Breast epithelium (tissue), 4 donors: ENCODE measurements around the gene TNS3. TPM values are rescaled to one million over a fixed set of nuclear protein-coding genes. Genes with fewer than 3 reads are reported as not detected.

Experiments used
- DNase-seq, 2 donors: peaks; one replicate each; pipeline ENCODE4 v3.0.0-alpha.2; 2019; ENCODE audit warnings: low spot score in 2 of 2
- H3K27ac ChIP-seq, 2 donors: fragments of 200-600 bp; sonication (generic) in 1 of 2; one replicate each; pipeline ENCODE4 v1.5.1; 2016 to 2019; ENCODE audit warnings: mild to moderate bottlenecking in 1 of 2
- H3K27me3 ChIP-seq, 2 donors: fragments of 200-600 bp; sonication (generic) in 1 of 2; one replicate each; pipeline versions ENCODE4 v1.5.1 to v1.6.0; 2017 to 2019; ENCODE audit warnings: control low read depth in 1 of 2, mild to moderate bottlenecking in 1 of 2
- H3K36me3 ChIP-seq: fragments of 200-600 bp; one replicate; pipeline ENCODE4 v1.5.1; 2019
- H3K4me1 ChIP-seq, 2 donors: fragments of 200-600 bp; sonication (generic); one replicate each; pipeline ENCODE4 v1.5.1; 2016 to 2019; ENCODE audit warnings: control low read depth in 1 of 2
- H3K4me3 ChIP-seq, 3 donors: fragments of 200-600 bp; sonication (generic); 1 replicate in 2 of 3; 2 replicates in 1 of 3; pipeline ENCODE4 v1.5.1; 2016 to 2019; ENCODE audit warnings: mild to moderate bottlenecking in 3 of 3, moderate library complexity in 2 of 3
- H3K9me3 ChIP-seq, 2 donors: fragments of 200-600 bp; sonication (generic) in 1 of 2; one replicate each; pipeline ENCODE4 v1.5.1; 2016 to 2019; ENCODE audit warnings: control low read depth in 1 of 2
- CTCF ChIP-seq, 3 donors: fragments of 450-650 bp; IDR thresholded peaks; one replicate each; pipeline ENCODE4 v1.5.1; 2016 to 2017; ENCODE audit warnings: antibody characterized with exemption in 3 of 3, mild to moderate bottlenecking in 3 of 3, moderate library complexity in 3 of 3
- POLR2A ChIP-seq: fragments of 450-650 bp; IDR thresholded peaks from one replicate; pipeline ENCODE4 v1.6.1; 2016; ENCODE audit warnings: antibody characterized with exemption, mild to moderate bottlenecking, moderate library complexity
- POLR2AphosphoS5 ChIP-seq, 3 donors: sonication (generic); formaldehyde crosslinking; IDR thresholded peaks; one replicate each; pipeline ENCODE4 v1.6.1; 2017; ENCODE audit warnings: antibody characterized with exemption in 3 of 3
- intact Hi-C: fragments of 100-400 bp; cut with DNase I; formaldehyde crosslinking; loops from one replicate; pipeline ENCODE4 v1.15.1; 2023; ENCODE audit warnings: low total_unique reads
- total RNA-seq, 3 donors: library from RNA; depleted of rRNA; stranded (reverse); fragments of >200 nt; gene quantifications; one replicate each; pipeline ENCODE4 v1.1.0, GENCODE V29; 2016

TNS3 gene
- total RNA-seq, 3 donors from 2014 or later, result 41.0 to 78.1 (median 56.2) TPM

- H3K9me3 ChIP-seq, result no peaks in the 10 kb centered on the region
- H3K4me1 ChIP-seq, result no peaks in the 10 kb centered on the region
- intact Hi-C loops, result no loop called here
- no peaks in the 10 kb centered on the region for H3K36me3 ChIP-seq
- TF ChIP-seq CTCF (IDR thresholded peaks at IDR 0.05) (no peak), POLR2AphosphoS5 (IDR thresholded peaks at IDR 0.05) (no peak), POLR2A (no peak)
- H3K27me3 ChIP-seq, result no peaks in the 10 kb centered on the region
- no peak for DNase-seq
- no peak overlapping the region for H3K27ac ChIP-seq
- H3K4me3 ChIP-seq, result no peak overlapping the region
Observed at GRCh38 chr7:47415318-47416212, 166.3 kb downstream of the TNS3 start.

GRCh38 chr7:47414342-47415317 is 167.3 kb downstream of the TNS3 start:
- Histone ChIP-seq H3K27me3 (no peaks in the 10 kb centered on the region), H3K4me1 (no peaks in the 10 kb centered on the region), H3K4me3 (no peak overlapping the region), H3K27ac (no peak overlapping the region), H3K9me3 (no peaks in the 10 kb centered on the region), H3K36me3 (no peaks in the 10 kb centered on the region)
- DNase-seq, result no peak
- TF ChIP-seq CTCF (IDR thresholded peaks at IDR 0.05) (no peak), POLR2AphosphoS5 (IDR thresholded peaks at IDR 0.05) (no peak), POLR2A (no peak)
- intact Hi-C loops, result no loop called here

- TF ChIP-seq POLR2AphosphoS5 (IDR thresholded peaks at IDR 0.05), result no peak
- TF ChIP-seq CTCF (IDR thresholded peaks at IDR 0.05), result no peak
- no peak for TF ChIP-seq POLR2A
- H3K4me3 ChIP-seq, result no peak overlapping the region
- intact Hi-C loops, result no loop called here
- H3K9me3 ChIP-seq, result no peaks in the 10 kb centered on the region
- H3K27me3 ChIP-seq, result no peaks in the 10 kb centered on the region
- no peak overlapping the region for H3K27ac ChIP-seq
- DNase-seq, result no peak
- no peaks in the 10 kb centered on the region for H3K36me3 ChIP-seq
- H3K4me1 ChIP-seq, result no peaks in the 10 kb centered on the region
Observed at GRCh38 chr7:47413526-47414341, 168.2 kb downstream of the TNS3 start.

GRCh38 chr7:47411901-47412300 is 170.0 kb downstream of the TNS3 start:
- Histone ChIP-seq H3K36me3 (no peaks in the 10 kb centered on the region), H3K4me1 (peaks cover 3 to 8% of the 10 kb centered on the region in 2 donors), H3K27ac (no peak overlapping the region), H3K9me3 (no peaks in the 10 kb centered on the region), H3K27me3 (no peaks in the 10 kb centered on the region), H3K4me3 (no peak overlapping the region)
- no peak for TF ChIP-seq CTCF (IDR thresholded peaks at IDR 0.05)
- no peak for TF ChIP-seq POLR2AphosphoS5 (IDR thresholded peaks at IDR 0.05)
- TF ChIP-seq POLR2A, result no peak
- DNase-seq, result no peak
- intact Hi-C loops, result no loop called here
